ENCODE results near the gene FHIT. TPM values are rescaled to one million over a fixed set of nuclear protein-coding genes. Genes with fewer than 3 reads are reported as not detected.

FHIT gene
- total and polyA plus RNA-seq, 2 of the 4 experiments (the other 2 are of a cell fraction), result 0.07 TPM; not detected in 1

GRCh38 chr3:61299343-61300005 lies 48.2 kb upstream of the FHIT start:
- Histone ChIP-seq H4K8ac (ENCODE audit: low read depth in 2 of 2, low read length in 2 of 2) (no peak overlapping the region), H2BK20ac (ENCODE audit: low read depth, low read length) (no peak overlapping the region), H3K27me3 (ENCODE audit: control insufficient read depth, insufficient read depth, low read length) (no peaks in the 10 kb centered on the region), H2AK9ac (replicated peaks; ENCODE audit: low read depth, low read length, poor library complexity) (no peak overlapping the region), H4K20me1 (ENCODE audit: insufficient read depth, low read length) (no peaks in the 10 kb centered on the region), H4K5ac (ENCODE audit: low read depth, low read length) (no peak overlapping the region), H3K4ac (ENCODE audit: low read depth, low read length) (no peak overlapping the region), H2BK5ac (ENCODE audit: low read depth, low read length, poor library complexity, severe bottlenecking) (no peak overlapping the region), H3K4me3 (ENCODE audit: insufficient read depth, low read depth, low read length) (no peak overlapping the region), H3K23ac (ENCODE audit: low read depth, low read length) (no peak overlapping the region), H2AK5ac (ENCODE audit: low read depth, low read length) (no peak overlapping the region), H2BK120ac (ENCODE audit: low read depth, low read length) (no peak overlapping the region), H2BK15ac (ENCODE audit: low read depth, low read length) (no peak overlapping the region), H3K4me2 (ENCODE audit: low read depth, low read length) (no peak overlapping the region), H4K91ac (ENCODE audit: insufficient read depth, low read depth, low read length) (no peak overlapping the region), H3K14ac (replicated peaks; ENCODE audit: low read depth, low read length) (no peak overlapping the region), H3K9ac (ENCODE audit: low read depth, low read length) (no peak overlapping the region), H2AFZ (replicated peaks; ENCODE audit: low read length, poor library complexity) (no peak overlapping the region), H3K9me3 (ENCODE audit: control insufficient read depth, insufficient read depth, low read length) (no peaks in the 10 kb centered on the region), H3K56ac (ENCODE audit: extremely low read depth, insufficient read depth, low read length) (no peak overlapping the region), H3K9me1 (ENCODE audit: insufficient read depth, low read length) (no peaks in the 10 kb centered on the region), H3K27ac (ENCODE audit: insufficient read depth, low read length) (no peak overlapping the region), H3K36me3 (ENCODE audit: control insufficient read depth, insufficient read depth, low read length) (no peaks in the 10 kb centered on the region), H3K4me1 (ENCODE audit: control insufficient read depth, insufficient read depth, low read length) (no peaks in the 10 kb centered on the region), H3K79me1 (ENCODE audit: low read depth in 1 of 2, low read length in 2 of 2) (no peaks in the 10 kb centered on the region), H3K18ac (ENCODE audit: low read depth, low read length) (no peak overlapping the region)
- dilution Hi-C loops (cut with HindIII; ENCODE audit: low sequenced_read_pairs, unreplicated experiment), result no loop called here
- ChIA-PET CTCF (no interaction called here), POLR2A (ENCODE audit: unreplicated experiment) (no interaction called here)
- no TSS peak for BruUV-seq (replicated peaks)
- no peak for ATAC-seq (ENCODE audit: low read depth)
- intact Hi-C loops (cut with micrococcal nuclease), result no loop called here
- TF ChIP-seq CEBPB (IDR thresholded peaks at IDR 0.05; ENCODE audit: low read depth, low read length) (no peak), FOS (IDR thresholded peaks at IDR 0.05; ENCODE audit: low read depth, low read length) (no peak), NFE2L2 (IDR thresholded peaks at IDR 0.05; ENCODE audit: low read depth, low read length) (no peak), CTCF (conservative IDR thresholded peaks at IDR 0.05; ENCODE audit: low read depth, low read length) (no peak), MAZ (IDR thresholded peaks at IDR 0.05; ENCODE audit: borderline replicate concordance, low read depth, low read length) (no peak), CHD1 (IDR thresholded peaks at IDR 0.05; ENCODE audit: low read depth, low read length) (no peak), BHLHE40 (IDR thresholded peaks at IDR 0.05; ENCODE audit: low read depth, low read length) (no peak), MAFK (IDR thresholded peaks at IDR 0.05; ENCODE audit: low read depth, low read length) (no peak), SMC3 (IDR thresholded peaks at IDR 0.05; ENCODE audit: low read depth, low read length) (no peak), RCOR1 (IDR thresholded peaks at IDR 0.05; ENCODE audit: insufficient replicate concordance, low read length) (no peak), RAD21 (IDR thresholded peaks at IDR 0.05; ENCODE audit: low read length) (no peak), RFX5 (IDR thresholded peaks at IDR 0.05; ENCODE audit: low read depth, low read length) (no peak), USF2 (IDR thresholded peaks at IDR 0.05; ENCODE audit: low read depth, low read length) (no peak), POLR2A (IDR thresholded peaks at IDR 0.05; ENCODE audit: low read depth, low read length) (no peak), MXI1 (IDR thresholded peaks at IDR 0.05; ENCODE audit: borderline replicate concordance, low read depth, low read length) (no peak)
- TF ChIP-seq, protein P1, sequence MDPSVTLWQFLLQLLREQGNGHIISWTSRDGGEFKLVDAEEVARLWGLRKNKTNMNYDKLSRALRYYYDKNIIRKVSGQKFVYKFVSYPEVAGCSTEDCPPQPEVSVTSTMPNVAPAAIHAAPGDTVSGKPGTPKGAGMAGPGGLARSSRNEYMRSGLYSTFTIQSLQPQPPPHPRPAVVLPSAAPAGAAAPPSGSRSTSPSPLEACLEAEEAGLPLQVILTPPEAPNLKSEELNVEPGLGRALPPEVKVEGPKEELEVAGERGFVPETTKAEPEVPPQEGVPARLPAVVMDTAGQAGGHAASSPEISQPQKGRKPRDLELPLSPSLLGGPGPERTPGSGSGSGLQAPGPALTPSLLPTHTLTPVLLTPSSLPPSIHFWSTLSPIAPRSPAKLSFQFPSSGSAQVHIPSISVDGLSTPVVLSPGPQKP (IDR thresholded peaks at IDR 0.05; ENCODE audit: borderline replicate concordance, low read depth, low read length), result no peak
- DNase-seq, result no peak
- 30% methylated on average over 1 of the region's 3 CpGs; no CpG with 5 or more reads in 1 of the 2 experiments for WGBS, 2 experiments (ENCODE audit: extremely low coverage in 2 of 2, insufficient read length in 1 of 2)
- in situ Hi-C loops (cut with MboI; ENCODE audit: low sequenced_read_pairs), result no loop called here
